IMR-90 (cell line): Measurements from ENCODE around the gene KDF1. TPM values are rescaled to one million over a fixed set of nuclear protein-coding genes. Genes with fewer than 3 reads are reported as not detected.

Experiments
- ATAC-seq: fragments of 200-7000 bp; cut with Tn5 transposase; 2 replicates; pipeline ENCODE4 v1.9.1; 2020; ENCODE audit warnings: low read depth, mild to moderate bottlenecking, moderate library complexity
- BruUV-seq: library from RNA; stranded (reverse); fragments of 400-500 nt; replicated peaks from 2 replicates; lab custom pipeline; 2021; lab: Mats Ljungman, UMichigan
- CTCF ChIA-PET: fragments of 300-600 bp; formaldehyde crosslinking; extraction: SDS; loops from one replicate; lab custom pipeline; 2021; ENCODE audit warnings: antibody characterized with exemption; lab: Yijun Ruan, JAX
- POLR2A ChIA-PET: fragments of 300-600 bp; sonication (Branson Sonifier 250); formaldehyde crosslinking; loops from one replicate; lab custom pipeline; 2022; ENCODE audit warnings: antibody characterized with exemption; ENCODE audit not compliant: unreplicated experiment; lab: Charles Lee
- DNase-seq: peaks from one replicate; pipeline ENCODE4 v3.0.0; 2013
- H2AFZ ChIP-seq: replicated peaks from 2 replicates; pipeline ENCODE3; 2013; ENCODE audit warnings: low read length, mild to moderate bottlenecking; ENCODE audit not compliant: poor library complexity
- H2AK5ac ChIP-seq: 2 replicates; pipeline ENCODE4 v1.6.1; 2013; ENCODE audit warnings: low read depth, low read length, inconsistent platforms
- H2AK9ac ChIP-seq: replicated peaks from 2 replicates; pipeline ENCODE3; 2013; ENCODE audit warnings: mild to moderate bottlenecking, low read depth, low read length, moderate library complexity; ENCODE audit not compliant: poor library complexity
- H2BK120ac ChIP-seq: 2 replicates; pipeline ENCODE4 v1.6.1; 2013; ENCODE audit warnings: low read depth, low read length, inconsistent platforms
- H2BK15ac ChIP-seq: 3 replicates; pipeline ENCODE4 v1.6.1; 2013; ENCODE audit warnings: low read depth, low read length, inconsistent platforms
- H2BK20ac ChIP-seq: 2 replicates; pipeline ENCODE4 v1.6.1; 2013; ENCODE audit warnings: low read depth, mild to moderate bottlenecking, inconsistent platforms, low read length, moderate library complexity
- H2BK5ac ChIP-seq: 2 replicates; pipeline ENCODE4 v1.6.1; 2013; ENCODE audit warnings: mild to moderate bottlenecking, low read depth, low read length, inconsistent platforms; ENCODE audit not compliant: poor library complexity, severe bottlenecking
- H3K14ac ChIP-seq: replicated peaks from 2 replicates; pipeline ENCODE4 v1.6.1; 2013; ENCODE audit warnings: low read depth, low read length, inconsistent platforms
- H3K18ac ChIP-seq: 2 replicates; pipeline ENCODE4 v1.6.1; 2013; ENCODE audit warnings: low read depth, low read length, control low read depth
- H3K23ac ChIP-seq: 2 replicates; pipeline ENCODE4 v1.6.1; 2013; ENCODE audit warnings: low read depth, low read length, inconsistent platforms
- H3K27ac ChIP-seq: 2 replicates; pipeline ENCODE4 v1.5.1; 2013; ENCODE audit warnings: mild to moderate bottlenecking, control low read depth, low read length; ENCODE audit not compliant: insufficient read depth
- H3K27me3 ChIP-seq: 2 replicates; pipeline ENCODE4 v1.6.1; 2013; ENCODE audit warnings: low read length; ENCODE audit not compliant: control insufficient read depth, insufficient read depth
- H3K36me3 ChIP-seq: 2 replicates; pipeline ENCODE4 v1.6.1; 2013; ENCODE audit warnings: low read length, mixed read lengths; ENCODE audit not compliant: control insufficient read depth, insufficient read depth
- H3K4ac ChIP-seq: 2 replicates; pipeline ENCODE4 v1.6.1; 2013; ENCODE audit warnings: low read depth, low read length, inconsistent platforms
- H3K4me1 ChIP-seq: 2 replicates; pipeline ENCODE4 v1.6.1; 2013; ENCODE audit warnings: low read length, mixed read lengths; ENCODE audit not compliant: control insufficient read depth, insufficient read depth
- H3K4me2 ChIP-seq: 2 replicates; pipeline ENCODE4 v1.6.1; 2013; ENCODE audit warnings: low read depth, mild to moderate bottlenecking, control low read depth, low read length, moderate library complexity
- H3K4me3 ChIP-seq: 2 replicates; pipeline ENCODE4 v1.5.1; 2013; ENCODE audit warnings: low read depth, mild to moderate bottlenecking, control low read depth, low read length, moderate library complexity; ENCODE audit not compliant: insufficient read depth
- H3K56ac ChIP-seq: 2 replicates; pipeline ENCODE4 v1.6.1; 2013; ENCODE audit warnings: low read length, inconsistent platforms; ENCODE audit not compliant: insufficient read depth; ENCODE audit errors: extremely low read depth
- H3K79me1 ChIP-seq, 2 experiments: 2 replicates each; pipeline ENCODE4 v1.6.1; 2013; ENCODE audit warnings: low read length in 2 of 2, inconsistent platforms in 1 of 2, low read depth in 1 of 2
- H3K9ac ChIP-seq: 2 replicates; pipeline ENCODE4 v1.6.1; 2013; ENCODE audit warnings: low read depth, low read length, control low read depth
- H3K9me1 ChIP-seq: 2 replicates; pipeline ENCODE4 v1.6.1; 2013; ENCODE audit warnings: low read length, inconsistent platforms; ENCODE audit not compliant: insufficient read depth
- H3K9me3 ChIP-seq: 2 replicates; pipeline ENCODE4 v1.6.1; 2013; ENCODE audit warnings: low read length; ENCODE audit not compliant: control insufficient read depth, insufficient read depth
- H4K20me1 ChIP-seq: 2 replicates; pipeline ENCODE4 v1.6.1; 2013; ENCODE audit warnings: low read length, inconsistent platforms; ENCODE audit not compliant: insufficient read depth
- H4K5ac ChIP-seq: 2 replicates; pipeline ENCODE4 v1.6.1; 2013; ENCODE audit warnings: mild to moderate bottlenecking, low read depth, low read length, control low read depth
- H4K8ac ChIP-seq, 2 experiments: 2 replicates each; pipeline ENCODE4 v1.6.1; 2013; ENCODE audit warnings: low read depth in 2 of 2, low read length in 2 of 2, control low read depth in 1 of 2, inconsistent platforms in 1 of 2
- H4K91ac ChIP-seq: 2 replicates; pipeline ENCODE4 v1.6.1; 2013; ENCODE audit warnings: low read depth, low read length, inconsistent platforms; ENCODE audit not compliant: insufficient read depth
- BHLHE40 ChIP-seq: fragments of 150-350 bp; IDR thresholded peaks from 2 replicates; pipeline ENCODE4 v1.6.1; 2016; ENCODE audit warnings: mild to moderate bottlenecking, low read depth, low read length
- CEBPB ChIP-seq: IDR thresholded peaks from 2 replicates; pipeline ENCODE4 v1.6.1; 2012; ENCODE audit warnings: low read depth, low read length, improper control_type of control experiment
- CHD1 ChIP-seq: IDR thresholded peaks from 2 replicates; pipeline ENCODE4 v1.6.1; 2012; ENCODE audit warnings: low read depth, low read length, improper control_type of control experiment
- FOS ChIP-seq: fragments of 150-350 bp; IDR thresholded peaks from 2 replicates; pipeline ENCODE4 v1.6.1; 2016; ENCODE audit warnings: low read depth, low read length
- MAFK ChIP-seq: IDR thresholded peaks from 2 replicates; pipeline ENCODE4 v1.6.1; 2012; ENCODE audit warnings: low read depth, low read length, improper control_type of control experiment
- MAZ ChIP-seq: IDR thresholded peaks from 2 replicates; pipeline ENCODE4 v1.6.1; 2012; ENCODE audit warnings: low read depth, mild to moderate bottlenecking, low read length, improper control_type of control experiment, moderate library complexity, borderline replicate concordance
- NFE2L2 ChIP-seq: fragments of 150-350 bp; IDR thresholded peaks from 2 replicates; pipeline ENCODE4 v1.6.1; 2016; ENCODE audit warnings: low read depth, mild to moderate bottlenecking, low read length
- RAD21 ChIP-seq: IDR thresholded peaks from 2 replicates; pipeline ENCODE4 v1.6.1; 2012; ENCODE audit warnings: low read length, improper control_type of control experiment
- RFX5 ChIP-seq: IDR thresholded peaks from 2 replicates; pipeline ENCODE4 v1.8.0; 2012; ENCODE audit warnings: low read depth, mild to moderate bottlenecking, low read length, moderate library complexity
- SMC3 ChIP-seq: fragments of 150-350 bp; IDR thresholded peaks from 2 replicates; pipeline ENCODE4 v1.6.1; 2016; ENCODE audit warnings: low read depth, mild to moderate bottlenecking, antibody characterized with exemption, low read length, moderate library complexity
- WGBS, 2 experiments: methylation state at CpG; one replicate each; pipeline versions ENCODE4 v1.1.5 to v1.1.7; 2013; ENCODE audit warnings: missing lambda C conversion rate in 2 of 2; ENCODE audit not compliant: insufficient read length in 1 of 2; ENCODE audit errors: extremely low coverage in 2 of 2; 5-methylcytosine and 5-hydroxymethylcytosine counted together
- dilution Hi-C: fragments of 300-500 bp; cut with HindIII; formaldehyde crosslinking; loops from one replicate; pipeline ENCODE4 v1.14.3; 2018; ENCODE audit warnings: low sequenced_read_pairs; ENCODE audit not compliant: unreplicated experiment
- in situ Hi-C: fragments of 300-500 bp; cut with MboI; formaldehyde crosslinking; loops from 3 replicates; pipeline ENCODE4 v1.14.3; 2019; ENCODE audit warnings: low sequenced_read_pairs, inconsistent platforms, mixed read lengths
- intact Hi-C: fragments of 100-400 bp; cut with micrococcal nuclease; formaldehyde crosslinking; loops from 2 replicates; pipeline ENCODE4 v1.10.0; 2022
- polyA plus RNA-seq, 3 experiments: library from polyadenylated mRNA; depleted of rRNA; stranded (reverse); fragments of >200 nt; gene quantifications; 2 replicates each; pipeline ENCODE4 v1.2.3, GENCODE V29; 2012; ENCODE audit warnings: low replicate concordance in 1 of 3
- total RNA-seq: library from RNA; depleted of rRNA; stranded (reverse); fragments of >200 nt; gene quantifications from 2 replicates; pipeline ENCODE4 v1.2.3, GENCODE V29; 2012
- TF ChIP-seq, protein P1 (sequence below): fragments of 150-350 bp; IDR thresholded peaks from 2 replicates; pipeline ENCODE4 v1.6.1; 2016; ENCODE audit warnings: low read depth, mild to moderate bottlenecking, low read length, moderate library complexity, borderline replicate concordance
- TF ChIP-seq, protein P2 (sequence below): fragments of 150-350 bp; IDR thresholded peaks from 2 replicates; pipeline ENCODE4 v1.6.1; 2017; ENCODE audit warnings: mild to moderate bottlenecking, antibody characterized with exemption, low read length, low read depth

The KDF1 gene
- total and polyA plus RNA-seq, 2 of the 4 experiments (the other 2 are of a cell fraction), result not detected

DNA sequence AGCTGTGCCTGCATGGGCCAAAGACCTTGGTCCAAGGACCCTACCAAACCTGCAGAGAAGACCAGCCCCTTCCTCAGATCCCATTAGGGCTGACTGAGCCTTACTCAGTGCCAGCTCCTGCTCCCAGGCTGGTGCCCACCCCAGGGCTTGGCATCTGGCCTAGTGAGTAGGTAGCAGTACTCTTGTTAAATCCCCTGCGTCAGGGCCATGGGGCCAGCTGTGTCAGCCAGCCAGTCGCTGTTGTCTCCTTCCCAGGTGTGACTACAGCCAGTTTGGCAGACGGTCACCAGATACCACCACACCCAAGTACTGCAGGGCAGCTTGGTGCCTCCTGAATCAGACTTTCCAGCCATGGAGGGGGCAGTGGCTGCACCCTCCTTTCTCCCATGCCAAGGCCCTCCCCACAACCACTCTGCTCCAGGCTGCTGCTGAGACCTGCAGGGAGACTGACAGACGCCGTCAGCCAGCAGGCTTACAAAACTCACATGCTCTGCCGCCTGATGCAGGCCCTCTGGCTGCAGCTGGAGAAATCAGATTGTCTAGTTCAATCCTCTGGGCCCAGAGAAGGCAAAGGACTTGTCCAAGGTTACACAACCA lies 49.4 kb upstream of the KDF1 start (continued):
- no peak for TF ChIP-seq MAFK

DNA sequence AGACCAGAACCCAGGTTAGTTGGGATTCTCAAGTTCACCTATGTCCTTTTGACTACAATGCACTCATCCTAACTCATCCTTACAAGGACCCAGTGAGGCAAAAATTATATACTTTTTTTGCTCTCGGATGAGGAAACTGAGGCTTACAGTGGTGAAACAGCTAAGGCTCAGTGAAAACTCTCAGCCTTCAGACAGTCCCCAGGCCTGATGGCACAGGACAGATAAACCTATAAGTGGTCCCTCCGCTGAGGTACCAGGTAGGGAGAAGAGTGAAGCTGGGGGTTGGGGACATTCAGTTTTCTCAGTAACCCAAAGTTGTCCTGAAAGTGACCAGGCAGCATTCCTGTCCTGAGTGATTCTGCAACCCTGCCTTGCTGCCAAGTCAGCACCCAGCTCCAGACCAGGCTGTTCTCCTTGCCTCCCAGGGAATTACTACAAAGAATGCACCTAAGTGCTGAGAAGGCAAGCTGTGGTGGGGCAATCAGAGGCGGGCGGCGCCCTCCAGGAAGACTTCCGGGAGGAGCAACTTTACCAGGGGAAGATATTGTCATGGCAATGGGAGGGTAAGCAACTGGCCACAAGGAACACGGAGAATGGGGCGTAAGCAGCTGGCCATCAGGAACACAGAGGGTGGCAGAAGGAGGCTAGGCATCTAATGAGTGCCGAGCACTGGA lies 47.8 kb upstream of the KDF1 start:
- H3K4me3 ChIP-seq, result no peak overlapping the region
- no peak overlapping the region for H3K23ac ChIP-seq
- no peak overlapping the region for H2BK5ac ChIP-seq
- WGBS, 2 experiments, result 60% methylated on average over 1 of the region's 9 CpGs; no CpG with 5 or more reads in 1 of the 2 experiments
- peaks cover 13% of the 10 kb centered on the region for H4K20me1 ChIP-seq
- H3K27ac ChIP-seq, result no peak overlapping the region
- H3K56ac ChIP-seq, result no peak overlapping the region
- peak overlapping the region; percentile 42; the same call in 1 of the 2 replicates for H3K4ac ChIP-seq
- no peak overlapping the region for H3K9ac ChIP-seq
- ATAC-seq (no peak), DNase-seq (no peak)
- no peaks in the 10 kb centered on the region for H3K9me3 ChIP-seq
- intact Hi-C loops (no loop called here), dilution Hi-C loops (no loop called here), in situ Hi-C loops (no loop called here)
- CTCF ChIA-PET, result interaction anchor here (0.6 kb wide), 1 partner anchor 38 kb away, joined by 5 read pairs; no protein-coding TSS in a partner anchor
- POLR2A ChIA-PET, result no interaction called here
- H2BK120ac ChIP-seq, result 0 out of 2 replicates have a peak overlapping the region, but pooled peaks have one; percentile 11
- no peak overlapping the region for H3K14ac ChIP-seq
- H3K36me3 ChIP-seq, result peaks cover under 1% of the 10 kb centered on the region; the same call in 1 of the 2 replicates
- no peak overlapping the region for H2BK15ac ChIP-seq
- H4K8ac ChIP-seq, result no peak overlapping the region
- peaks cover 15 to 76% of the 10 kb centered on the region in 2 experiments; a peak in 3 of 4 replicates for H3K79me1 ChIP-seq
- H2AK9ac ChIP-seq, result peak overlapping the region; percentile 65
- no peak overlapping the region for H3K18ac ChIP-seq
- no TSS peak for BruUV-seq
- peak overlapping the region; percentile 23 for H2AK5ac ChIP-seq
- no peak overlapping the region for H3K4me2 ChIP-seq
- peak overlapping the region; percentile 24 for H2AFZ ChIP-seq
- no peak overlapping the region for H4K91ac ChIP-seq
- TF ChIP-seq RAD21 (no peak), CHD1 (no peak), FOS (no peak), MAZ (no peak), BHLHE40 (no peak), NFE2L2 (no peak), SMC3 (no peak), CEBPB (peak; percentile 55; the same call in 1 of the 2 replicates), MAFK (peak; percentile 35; the same call in 1 of the 2 replicates), RFX5 (no peak)
- TF ChIP-seq, protein P1, sequence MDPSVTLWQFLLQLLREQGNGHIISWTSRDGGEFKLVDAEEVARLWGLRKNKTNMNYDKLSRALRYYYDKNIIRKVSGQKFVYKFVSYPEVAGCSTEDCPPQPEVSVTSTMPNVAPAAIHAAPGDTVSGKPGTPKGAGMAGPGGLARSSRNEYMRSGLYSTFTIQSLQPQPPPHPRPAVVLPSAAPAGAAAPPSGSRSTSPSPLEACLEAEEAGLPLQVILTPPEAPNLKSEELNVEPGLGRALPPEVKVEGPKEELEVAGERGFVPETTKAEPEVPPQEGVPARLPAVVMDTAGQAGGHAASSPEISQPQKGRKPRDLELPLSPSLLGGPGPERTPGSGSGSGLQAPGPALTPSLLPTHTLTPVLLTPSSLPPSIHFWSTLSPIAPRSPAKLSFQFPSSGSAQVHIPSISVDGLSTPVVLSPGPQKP, result no peak
- TF ChIP-seq, protein P2, sequence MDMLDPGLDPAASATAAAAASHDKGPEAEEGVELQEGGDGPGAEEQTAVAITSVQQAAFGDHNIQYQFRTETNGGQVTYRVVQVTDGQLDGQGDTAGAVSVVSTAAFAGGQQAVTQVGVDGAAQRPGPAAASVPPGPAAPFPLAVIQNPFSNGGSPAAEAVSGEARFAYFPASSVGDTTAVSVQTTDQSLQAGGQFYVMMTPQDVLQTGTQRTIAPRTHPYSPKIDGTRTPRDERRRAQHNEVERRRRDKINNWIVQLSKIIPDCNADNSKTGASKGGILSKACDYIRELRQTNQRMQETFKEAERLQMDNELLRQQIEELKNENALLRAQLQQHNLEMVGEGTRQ, result no peak
- no peaks in the 10 kb centered on the region for H3K27me3 ChIP-seq
- no peak overlapping the region for H4K5ac ChIP-seq
- H3K4me1 ChIP-seq, result peaks cover 46% of the 10 kb centered on the region
- peaks cover 30% of the 10 kb centered on the region for H3K9me1 ChIP-seq
- H2BK20ac ChIP-seq, result no peak overlapping the region
